ENCODE results near the gene PSME3IP1. TPM values are rescaled to one million over a fixed set of nuclear protein-coding genes. Genes with fewer than 3 reads are reported as not detected.
"Not testable (repeated sequence)": the region's sequence is repeated elsewhere in the genome, so short reads cannot be mapped to it uniquely, and the experiment has no call there.

PSME3IP1 gene
- total RNA-seq, 1 donor from 2014 or later = 62.9 TPM

- peaks cover 5% of the 10 kb centered on the region for H3K36me3 ChIP-seq (ENCODE audit: control insufficient read depth, insufficient read depth, low read length)
Observed at GRCh38 chr16:57203451-57203850, 17.6 kb upstream of the PSME3IP1 start.

GRCh38 chr16:57202095-57202886 lies 16.5 kb upstream of the PSME3IP1 start:
- Histone ChIP-seq H3K27me3 (ENCODE audit: control insufficient read depth, insufficient read depth, low read length) (no peaks in the 10 kb centered on the region), H3K4me3 (ENCODE audit: low read depth, low read length) (no peak overlapping the region), H3K36me3 (ENCODE audit: control insufficient read depth, insufficient read depth, low read length) (no peaks in the 10 kb centered on the region)
- DNase-seq (ENCODE audit: low read depth) (no peak), FAIRE-seq (no peak)
- TF ChIP-seq, protein P1, sequence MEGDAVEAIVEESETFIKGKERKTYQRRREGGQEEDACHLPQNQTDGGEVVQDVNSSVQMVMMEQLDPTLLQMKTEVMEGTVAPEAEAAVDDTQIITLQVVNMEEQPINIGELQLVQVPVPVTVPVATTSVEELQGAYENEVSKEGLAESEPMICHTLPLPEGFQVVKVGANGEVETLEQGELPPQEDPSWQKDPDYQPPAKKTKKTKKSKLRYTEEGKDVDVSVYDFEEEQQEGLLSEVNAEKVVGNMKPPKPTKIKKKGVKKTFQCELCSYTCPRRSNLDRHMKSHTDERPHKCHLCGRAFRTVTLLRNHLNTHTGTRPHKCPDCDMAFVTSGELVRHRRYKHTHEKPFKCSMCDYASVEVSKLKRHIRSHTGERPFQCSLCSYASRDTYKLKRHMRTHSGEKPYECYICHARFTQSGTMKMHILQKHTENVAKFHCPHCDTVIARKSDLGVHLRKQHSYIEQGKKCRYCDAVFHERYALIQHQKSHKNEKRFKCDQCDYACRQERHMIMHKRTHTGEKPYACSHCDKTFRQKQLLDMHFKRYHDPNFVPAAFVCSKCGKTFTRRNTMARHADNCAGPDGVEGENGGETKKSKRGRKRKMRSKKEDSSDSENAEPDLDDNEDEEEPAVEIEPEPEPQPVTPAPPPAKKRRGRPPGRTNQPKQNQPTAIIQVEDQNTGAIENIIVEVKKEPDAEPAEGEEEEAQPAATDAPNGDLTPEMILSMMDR (IDR thresholded peaks at IDR 0.05; ENCODE audit: insufficient read depth, low read length, severe bottlenecking) = no peak

More at GRCh38 chr16:57203451-57203850, 17.6 kb upstream of the PSME3IP1 start:
- Histone ChIP-seq H3K27me3 (ENCODE audit: control insufficient read depth, insufficient read depth, low read length) (no peaks in the 10 kb centered on the region), H3K4me3 (ENCODE audit: low read depth, low read length) (no peak overlapping the region)
- FAIRE-seq = no peak
- TF ChIP-seq, protein P1 (IDR thresholded peaks at IDR 0.05; ENCODE audit: insufficient read depth, low read length, severe bottlenecking) = no peak
- DNase-seq (ENCODE audit: low read depth) = no peak

DNA sequence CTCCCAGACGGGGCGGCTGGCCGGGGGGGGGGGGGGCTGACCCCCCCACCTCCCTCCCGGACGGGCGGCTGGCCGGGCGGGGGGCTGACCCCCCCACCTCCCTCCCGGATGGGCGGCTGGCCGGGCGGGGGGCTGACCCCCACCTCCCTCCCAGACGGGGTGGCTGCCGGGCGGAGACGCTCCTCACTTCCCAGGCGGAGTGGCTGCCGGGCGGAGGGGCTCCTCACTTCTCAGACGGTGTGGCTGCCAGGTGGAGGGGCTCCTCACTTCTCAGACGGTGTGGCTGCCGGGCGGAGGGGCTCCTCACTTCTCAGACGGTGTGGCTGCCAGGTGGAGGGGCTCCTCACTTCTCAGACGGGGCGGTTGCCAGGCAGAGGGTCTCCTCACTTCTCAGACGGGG lies 15.1 kb upstream of the PSME3IP1 start:
- not testable (repeated sequence) for H3K36me3 ChIP-seq (ENCODE audit: control insufficient read depth, insufficient read depth, low read length); H3K27me3 ChIP-seq (ENCODE audit: control insufficient read depth, insufficient read depth, low read length); DNase-seq (ENCODE audit: low read depth); H3K4me3 ChIP-seq (ENCODE audit: low read depth, low read length); FAIRE-seq

- not testable (repeated sequence) for H3K27me3 ChIP-seq (ENCODE audit: control insufficient read depth, insufficient read depth, low read length); H3K36me3 ChIP-seq (ENCODE audit: control insufficient read depth, insufficient read depth, low read length); DNase-seq (ENCODE audit: low read depth); H3K4me3 ChIP-seq (ENCODE audit: low read depth, low read length); FAIRE-seq
Observed at GRCh38 chr16:57200321-57200720, 14.5 kb upstream of the PSME3IP1 start.

GRCh38 chr16:57196753-57197152 lies 10.9 kb upstream of the PSME3IP1 start:
- TF ChIP-seq, protein P1 (IDR thresholded peaks at IDR 0.05; ENCODE audit: insufficient read depth, low read length, severe bottlenecking) = no peak
- H3K36me3 ChIP-seq (ENCODE audit: control insufficient read depth, insufficient read depth, low read length) = no peaks in the 10 kb centered on the region
- no peak overlapping the region for H3K4me3 ChIP-seq (ENCODE audit: low read depth, low read length)
- no peaks in the 10 kb centered on the region for H3K27me3 ChIP-seq (ENCODE audit: control insufficient read depth, insufficient read depth, low read length)
- FAIRE-seq = no peak
- DNase-seq (ENCODE audit: low read depth) = no peak

- no peak overlapping the region for H3K4me3 ChIP-seq (ENCODE audit: low read depth, low read length)
- no peak for FAIRE-seq
- TF ChIP-seq, protein P1 (IDR thresholded peaks at IDR 0.05; ENCODE audit: insufficient read depth, low read length, severe bottlenecking) = no peak
- DNase-seq (ENCODE audit: low read depth) = no peak
- no peaks in the 10 kb centered on the region for H3K27me3 ChIP-seq (ENCODE audit: control insufficient read depth, insufficient read depth, low read length)
- H3K36me3 ChIP-seq (ENCODE audit: control insufficient read depth, insufficient read depth, low read length) = no peaks in the 10 kb centered on the region
Observed at GRCh38 chr16:57196286-57196685, 10.4 kb upstream of the PSME3IP1 start.

DNA sequence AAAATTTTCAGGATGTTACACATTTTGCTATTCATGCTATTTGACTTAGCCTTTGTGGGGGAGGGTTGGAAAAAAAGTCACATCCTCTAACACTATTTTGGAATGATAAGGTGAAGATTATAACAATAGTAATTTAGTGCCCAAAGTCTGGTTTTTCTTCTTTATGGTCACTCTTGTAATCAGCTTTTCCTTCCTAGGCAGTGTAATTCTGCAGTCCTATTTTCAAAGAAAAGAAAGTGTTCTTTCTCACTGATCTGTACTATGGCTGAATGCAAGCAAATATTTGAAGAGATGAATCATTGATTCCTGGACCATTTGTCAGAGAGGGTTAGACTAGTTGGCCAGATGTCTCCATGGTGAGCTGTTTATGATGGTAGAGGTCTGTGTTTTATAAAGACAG lies 8.7 kb upstream of the PSME3IP1 start:
- Histone ChIP-seq H3K36me3 (ENCODE audit: control insufficient read depth, insufficient read depth, low read length) (peaks cover under 1% of the 10 kb centered on the region), H3K4me3 (ENCODE audit: low read depth, low read length) (no peak overlapping the region), H3K27me3 (ENCODE audit: control insufficient read depth, insufficient read depth, low read length) (no peaks in the 10 kb centered on the region)
- peak; percentile 97 for DNase-seq (ENCODE audit: low read depth)
- no peak for FAIRE-seq
- TF ChIP-seq, protein P1 (IDR thresholded peaks at IDR 0.05; ENCODE audit: insufficient read depth, low read length, severe bottlenecking) = no peak

Measured in bronchial epithelial cell (primary cell).